ENCODE measurements around the gene STARD10. TPM values are rescaled to one million over a fixed set of nuclear protein-coding genes. Genes with fewer than 3 reads are reported as not detected.
A peak's percentile ranks its signal among the peaks of the same experiment; 100 is the strongest.

Gene STARD10
- total RNA-seq, 4 donors from 2014 or later, result 42.2 to 83.1 (median 49.4) TPM

DNA sequence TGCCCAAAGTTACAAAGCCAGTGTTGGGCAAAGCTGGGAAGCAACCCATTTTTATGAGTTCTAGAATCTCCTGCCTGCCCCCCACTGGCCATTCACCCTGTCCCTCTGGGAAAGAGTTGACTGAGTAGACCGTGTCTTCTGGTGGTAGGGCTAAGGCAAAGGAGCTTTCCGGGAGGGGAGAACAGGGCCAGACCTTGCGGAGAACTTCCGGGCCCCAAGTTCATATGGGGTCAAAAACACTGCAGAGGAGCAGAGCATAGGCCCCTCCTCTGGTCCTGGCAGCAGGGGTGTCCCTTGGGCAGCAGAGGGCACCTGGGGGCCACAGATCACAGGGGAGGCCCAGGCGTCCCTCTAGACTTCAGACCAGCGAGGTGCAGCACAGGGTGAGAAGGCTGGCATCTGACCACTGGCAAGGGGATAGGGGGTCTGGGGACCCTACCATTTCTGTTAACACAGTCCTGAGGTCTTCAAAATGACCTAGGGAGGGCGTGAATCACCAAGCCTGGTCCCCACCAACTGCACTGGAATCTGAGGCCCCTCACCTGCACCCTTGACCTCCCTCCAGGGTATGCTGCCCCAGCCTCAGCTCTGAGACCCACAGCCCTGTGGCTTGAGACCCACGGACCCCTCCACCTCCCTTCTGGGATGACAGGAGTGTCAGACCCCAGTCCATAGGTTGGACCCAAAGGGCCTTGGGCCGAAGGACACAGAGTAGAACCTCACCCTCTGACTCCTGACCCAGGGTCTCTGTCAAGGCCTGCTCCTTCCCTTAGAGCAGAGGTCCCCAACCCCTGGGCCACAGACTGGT is 40.3 kb downstream of the STARD10 start:
- intact Hi-C loops (cut with DNase I), result no loop called here
- Histone ChIP-seq H3K27ac (peak overlapping the region in 2 of 4 donors; percentile 69 to 72), H3K4me1 (peaks cover 20 to 39% (median 21%) of the 10 kb centered on the region in 3 donors), H3K4me3 (no peak overlapping the region), H3K36me3 (peaks cover 0 to 47% (median 7%) of the 10 kb centered on the region in 3 donors), H3K27me3 (no peaks in the 10 kb centered on the region), H3K9me3 (no peaks in the 10 kb centered on the region)
- no peak for DNase-seq
- TF ChIP-seq POLR2A (IDR thresholded peaks at IDR 0.05), result no peak
- TF ChIP-seq, protein P1, sequence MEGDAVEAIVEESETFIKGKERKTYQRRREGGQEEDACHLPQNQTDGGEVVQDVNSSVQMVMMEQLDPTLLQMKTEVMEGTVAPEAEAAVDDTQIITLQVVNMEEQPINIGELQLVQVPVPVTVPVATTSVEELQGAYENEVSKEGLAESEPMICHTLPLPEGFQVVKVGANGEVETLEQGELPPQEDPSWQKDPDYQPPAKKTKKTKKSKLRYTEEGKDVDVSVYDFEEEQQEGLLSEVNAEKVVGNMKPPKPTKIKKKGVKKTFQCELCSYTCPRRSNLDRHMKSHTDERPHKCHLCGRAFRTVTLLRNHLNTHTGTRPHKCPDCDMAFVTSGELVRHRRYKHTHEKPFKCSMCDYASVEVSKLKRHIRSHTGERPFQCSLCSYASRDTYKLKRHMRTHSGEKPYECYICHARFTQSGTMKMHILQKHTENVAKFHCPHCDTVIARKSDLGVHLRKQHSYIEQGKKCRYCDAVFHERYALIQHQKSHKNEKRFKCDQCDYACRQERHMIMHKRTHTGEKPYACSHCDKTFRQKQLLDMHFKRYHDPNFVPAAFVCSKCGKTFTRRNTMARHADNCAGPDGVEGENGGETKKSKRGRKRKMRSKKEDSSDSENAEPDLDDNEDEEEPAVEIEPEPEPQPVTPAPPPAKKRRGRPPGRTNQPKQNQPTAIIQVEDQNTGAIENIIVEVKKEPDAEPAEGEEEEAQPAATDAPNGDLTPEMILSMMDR (IDR thresholded peaks at IDR 0.05), result no peak
- WGBS, 2 donors, result 84 to 94% methylated on average over 3 to 4 of the region's 9 CpGs

- peaks cover 0 to 35% (median 0%) of the 10 kb centered on the region in 3 donors for H3K36me3 ChIP-seq
- TF ChIP-seq POLR2A (IDR thresholded peaks at IDR 0.05), result no peak
- TF ChIP-seq, protein P1 (IDR thresholded peaks at IDR 0.05), result peak in 1 of 6 experiments; percentile 14
- no peaks in the 10 kb centered on the region for H3K27me3 ChIP-seq
- H3K4me3 ChIP-seq, result peak within 1 kb of the TSS; percentile 43 to 77 (median 64)
- 0% methylated on average over 1 of the region's 51 CpGs for WGBS, 2 donors
- H3K9me3 ChIP-seq, result no peaks in the 10 kb centered on the region
- peak within 1 kb of the TSS; percentile 22 to 72 (median 67) for H3K27ac ChIP-seq
- H3K4me1 ChIP-seq, result peaks cover 20 to 39% (median 21%) of the 10 kb centered on the region in 3 donors
- DNase-seq, result peak; percentile 34
- intact Hi-C loops (cut with DNase I), result no loop called here
Measured at GRCh38 chr11:72752088-72752914, 41.5 kb downstream of the STARD10 start, which contains the start of gene ARAP1. Gene ARAP1 (minus strand): TSS chr11:72752408. CDS start chr11:72727128, 25,280 bp downstream.

DNA sequence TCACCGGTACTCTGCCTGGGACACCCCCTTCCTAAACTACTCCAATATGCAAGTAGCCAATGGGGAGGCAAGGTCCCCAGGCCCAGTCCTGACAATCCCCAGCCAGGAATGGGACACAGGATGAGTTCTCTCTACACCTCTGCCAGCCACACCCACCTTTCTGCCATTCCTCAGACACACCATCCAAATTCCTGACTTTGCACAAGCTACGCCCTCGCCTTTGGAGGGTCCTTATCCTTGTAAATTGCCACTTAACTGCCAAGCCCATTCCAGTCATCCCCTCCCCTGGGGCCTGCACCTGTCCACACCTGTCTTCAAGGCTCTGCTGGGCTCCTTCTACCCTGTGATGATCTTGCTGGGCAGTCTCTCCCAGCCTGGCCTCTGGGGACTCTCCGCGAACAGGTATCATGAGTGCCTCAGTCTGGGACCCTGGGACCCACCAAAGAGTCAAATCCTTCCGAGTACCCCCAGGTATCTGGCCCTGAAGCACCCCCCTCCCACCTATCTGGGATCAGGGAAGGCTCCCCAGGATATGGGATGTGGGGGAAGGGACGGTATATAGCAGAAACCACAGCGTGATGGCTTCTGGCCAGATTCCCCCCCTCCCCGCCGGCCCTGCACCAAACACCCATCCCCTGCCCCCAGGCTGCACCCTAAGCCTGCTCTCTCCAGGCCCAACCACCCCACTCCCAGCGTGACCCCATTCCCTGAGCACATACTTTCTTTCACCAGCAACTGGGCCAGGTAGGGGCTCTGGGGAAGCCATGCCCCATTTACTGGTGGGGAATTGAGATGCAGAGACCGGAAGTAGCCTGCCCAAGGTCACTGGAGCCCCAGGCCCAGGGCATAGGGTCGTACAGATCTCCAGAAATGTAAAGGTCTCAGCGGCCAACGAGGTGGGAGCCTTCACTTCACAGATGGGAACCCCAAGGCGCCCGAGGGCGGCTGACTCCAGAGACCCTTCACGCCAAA is 42.4 kb downstream of the STARD10 start:
- intact Hi-C loops (cut with DNase I), result no loop called here
- DNase-seq, result no peak

DNA sequence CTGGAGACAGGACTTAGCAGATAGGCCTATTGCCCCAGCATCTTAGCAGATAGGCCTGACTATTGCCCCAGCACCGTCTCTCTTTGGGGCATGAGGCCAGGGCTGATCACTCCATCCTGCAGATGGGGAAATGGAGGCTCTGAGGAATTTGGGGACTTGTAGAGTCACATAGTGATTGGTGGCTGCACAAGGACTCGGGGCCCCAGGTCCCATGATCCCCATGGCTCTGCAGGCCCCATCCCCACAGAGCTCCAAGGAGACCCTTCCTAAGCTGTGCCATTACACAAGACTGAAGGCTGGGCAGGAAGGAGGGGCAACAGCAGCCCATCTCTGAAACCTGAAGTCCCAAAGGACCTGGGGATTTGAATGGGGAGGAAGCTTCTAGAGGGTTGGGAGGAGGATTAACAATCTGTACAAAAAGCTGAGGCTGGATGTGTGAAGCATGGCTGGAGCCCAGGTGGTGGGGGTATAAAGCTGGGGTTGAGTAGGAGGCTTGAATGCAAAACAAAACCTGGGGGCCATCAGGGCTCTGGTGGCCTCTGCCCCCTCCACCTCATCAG is 43.2 kb downstream of the STARD10 start:
- H3K4me1 ChIP-seq, result peaks cover 20 to 39% (median 21%) of the 10 kb centered on the region in 3 donors
- no peaks in the 10 kb centered on the region for H3K27me3 ChIP-seq
- no peaks in the 10 kb centered on the region for H3K9me3 ChIP-seq
- DNase-seq, result no peak
- 71% methylated on average over 1 of the region's 2 CpGs; no CpG with 5 or more reads in 1 of the 2 donors for WGBS, 2 donors
- H3K4me3 ChIP-seq, result no peak overlapping the region
- H3K36me3 ChIP-seq, result peaks cover 0 to 18% (median 0%) of the 10 kb centered on the region in 3 donors
- no peak overlapping the region for H3K27ac ChIP-seq
- TF ChIP-seq, protein P1 (IDR thresholded peaks at IDR 0.05), result no peak
- no peak for TF ChIP-seq POLR2A (IDR thresholded peaks at IDR 0.05)
- intact Hi-C loops (cut with DNase I), result no loop called here

More for the DNA sequence above, 42.4 kb downstream of the STARD10 start:
- H3K36me3 ChIP-seq, result peaks cover 0 to 26% (median 0%) of the 10 kb centered on the region in 3 donors
- no peaks in the 10 kb centered on the region for H3K27me3 ChIP-seq
- WGBS, 2 donors, result 30 to 43% methylated on average over 6 to 10 of the region's 19 CpGs
- peak overlapping the region; percentile 22 to 72 (median 67) for H3K27ac ChIP-seq
- peaks cover 20 to 39% (median 21%) of the 10 kb centered on the region in 3 donors for H3K4me1 ChIP-seq
- H3K4me3 ChIP-seq, result peak overlapping the region; percentile 43 to 77 (median 64)
- TF ChIP-seq, protein P1 (IDR thresholded peaks at IDR 0.05), result no peak
- no peaks in the 10 kb centered on the region for H3K9me3 ChIP-seq

Measured in esophagus squamous epithelium (tissue), 5 donors.